Mucosa of stomach (tissue), 1 donor: ENCODE results near the gene HACE1.
"Not testable (repeated sequence)": the region's sequence is repeated elsewhere in the genome, so short reads cannot be mapped to it uniquely, and the experiment has no call there.

Experiments
- H3K27me3 ChIP-seq: one replicate; pipeline ENCODE4 v1.7.0; 2013; ENCODE audit warnings: mild to moderate bottlenecking, low read length; ENCODE audit not compliant: control insufficient read depth, insufficient read depth
- H3K36me3 ChIP-seq: one replicate; pipeline ENCODE4 v1.7.0; 2013; ENCODE audit warnings: low read length; ENCODE audit not compliant: control insufficient read depth, insufficient read depth
- H3K4me1 ChIP-seq: one replicate; pipeline ENCODE4 v1.7.0; 2013; ENCODE audit warnings: mild to moderate bottlenecking, low read length; ENCODE audit not compliant: control insufficient read depth, insufficient read depth
- H3K4me3 ChIP-seq: one replicate; pipeline ENCODE4 v1.7.0; 2013; ENCODE audit warnings: low read length
- H3K9ac ChIP-seq: one replicate; pipeline ENCODE4 v1.7.0; 2013; ENCODE audit warnings: mild to moderate bottlenecking, low read length, moderate library complexity
- H3K9me3 ChIP-seq: one replicate; pipeline ENCODE4 v1.7.0; 2013; ENCODE audit warnings: mild to moderate bottlenecking, low read length, moderate library complexity; ENCODE audit not compliant: control insufficient read depth
- donor health status: Pancreatic carcinoma.

The HACE1 gene

DNA sequence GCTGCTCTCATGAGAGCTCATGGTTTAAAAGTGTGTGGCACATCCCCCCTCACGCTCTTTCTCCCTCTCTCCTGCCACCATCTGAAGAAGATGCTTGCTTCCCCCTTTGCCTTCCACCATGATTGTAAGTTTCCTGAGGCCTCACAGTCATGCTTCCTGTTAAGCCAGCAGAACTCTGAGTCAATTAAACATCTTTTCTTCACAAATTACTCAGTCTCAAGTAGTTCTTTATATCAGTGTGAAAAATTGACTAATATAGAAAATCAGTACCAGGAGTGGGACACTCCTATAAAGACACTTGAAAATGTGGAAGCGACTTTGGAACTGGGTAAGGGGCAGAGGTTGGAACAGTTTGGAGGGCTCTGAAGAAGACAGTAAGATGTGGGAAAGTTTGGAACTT is 45.0 kb downstream of the HACE1 start:
- Histone ChIP-seq H3K36me3 (no peaks in the 10 kb centered on the region), H3K9me3 (no peaks in the 10 kb centered on the region), H3K4me1 (no peaks in the 10 kb centered on the region), H3K9ac (no peak overlapping the region), H3K27me3 (no peaks in the 10 kb centered on the region), H3K4me3 (no peak overlapping the region)

DNA sequence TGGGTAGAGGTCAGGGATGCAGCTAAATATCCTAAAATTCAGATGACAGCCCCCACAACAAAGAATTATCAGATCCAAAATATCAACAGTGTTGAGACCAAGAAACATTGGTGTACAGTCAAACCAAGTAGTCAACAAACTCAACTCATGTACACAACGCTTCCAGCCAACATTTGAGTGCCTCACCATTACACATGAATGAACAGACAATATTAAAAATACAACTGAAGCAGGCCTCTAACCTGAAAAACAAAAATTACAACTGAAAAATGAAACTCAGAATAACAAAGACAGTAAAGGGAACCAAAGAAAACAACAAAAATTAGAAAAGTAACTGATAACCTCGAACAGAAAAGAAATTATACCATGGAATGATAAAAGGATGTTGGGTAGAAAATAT is 46.2 kb downstream of the HACE1 start:
- Histone ChIP-seq H3K4me1 (no peaks in the 10 kb centered on the region), H3K9me3 (no peaks in the 10 kb centered on the region), H3K27me3 (no peaks in the 10 kb centered on the region), H3K9ac (no peak overlapping the region), H3K36me3 (no peaks in the 10 kb centered on the region), H3K4me3 (no peak overlapping the region)

DNA sequence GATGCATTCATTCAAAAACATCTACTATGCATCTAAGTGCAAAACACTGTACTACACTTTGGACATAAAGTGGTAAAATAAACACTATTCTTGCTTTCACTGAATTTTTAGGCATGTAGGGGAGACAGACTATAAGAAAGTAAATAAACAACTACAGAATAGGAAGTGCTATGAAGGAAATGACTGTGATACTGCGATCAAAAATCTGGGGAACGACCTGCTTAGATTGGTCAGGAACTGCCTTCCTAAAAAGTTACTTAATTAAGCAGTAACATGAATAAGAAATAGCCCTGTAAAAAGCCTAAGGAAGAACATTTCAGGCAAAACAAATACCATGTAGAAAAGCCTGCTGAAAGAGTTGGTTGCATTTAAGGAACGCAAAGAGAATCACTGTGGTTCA is 50.6 kb downstream of the HACE1 start:
- no peaks in the 10 kb centered on the region for H3K9me3 ChIP-seq

DNA sequence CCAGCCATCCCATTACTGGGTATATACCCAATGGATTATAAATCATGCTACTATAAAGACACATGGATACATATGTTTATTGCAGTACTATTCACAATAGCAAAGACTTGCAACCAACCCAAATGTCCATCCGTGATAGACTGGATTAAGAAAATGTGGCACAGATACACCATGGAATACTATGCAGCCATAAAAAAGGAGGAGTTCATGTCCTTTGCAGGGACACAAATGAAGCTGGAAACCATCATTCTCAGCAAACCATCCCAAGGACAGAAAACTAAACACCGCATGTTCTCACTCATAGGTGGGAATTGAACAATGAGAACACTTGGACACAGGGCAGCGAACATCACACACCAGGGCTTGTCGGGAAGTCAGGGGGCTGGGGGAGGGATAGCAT is 54.4 kb downstream of the HACE1 start:
- not testable (repeated sequence) for H3K27me3 ChIP-seq, H3K9ac ChIP-seq, H3K9me3 ChIP-seq

More for the DNA sequence above, 50.6 kb downstream of the HACE1 start:
- Histone ChIP-seq H3K27me3 (no peaks in the 10 kb centered on the region), H3K36me3 (no peaks in the 10 kb centered on the region), H3K4me3 (no peak overlapping the region), H3K9ac (no peak overlapping the region), H3K4me1 (no peaks in the 10 kb centered on the region)

DNA sequence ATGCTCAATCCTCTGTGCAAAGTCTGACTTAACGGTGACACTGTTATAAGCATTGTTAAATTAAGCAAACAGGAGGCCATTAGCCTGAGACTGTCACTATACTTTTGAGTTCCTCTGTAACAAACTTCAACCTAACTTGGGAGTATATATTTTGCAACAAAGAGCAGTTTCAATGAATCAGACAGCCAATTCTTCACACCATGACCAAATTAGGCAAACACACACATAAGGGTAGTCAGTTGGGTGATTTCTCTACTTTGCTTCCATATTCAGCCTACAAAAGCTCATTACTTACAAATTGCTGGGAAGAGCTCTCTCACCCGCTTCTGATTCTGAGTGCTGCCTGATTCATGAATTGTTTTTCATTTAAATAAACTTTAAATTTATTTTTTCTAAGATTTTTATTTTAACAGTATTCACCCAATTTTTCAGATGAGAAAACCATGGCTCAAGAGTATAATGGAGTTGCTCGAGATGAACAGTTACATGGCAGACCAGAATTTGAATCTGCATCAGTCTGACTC is 60.5 kb downstream of the HACE1 start:
- H3K9me3 ChIP-seq, result no peaks in the 10 kb centered on the region
- H3K9ac ChIP-seq, result no peak overlapping the region
- H3K27me3 ChIP-seq, result no peaks in the 10 kb centered on the region
- no peak overlapping the region for H3K4me3 ChIP-seq
- H3K4me1 ChIP-seq, result no peaks in the 10 kb centered on the region
- H3K36me3 ChIP-seq, result no peaks in the 10 kb centered on the region

More for the DNA sequence above, 54.4 kb downstream of the HACE1 start:
- not testable (repeated sequence) for H3K4me1 ChIP-seq, H3K4me3 ChIP-seq, H3K36me3 ChIP-seq

DNA sequence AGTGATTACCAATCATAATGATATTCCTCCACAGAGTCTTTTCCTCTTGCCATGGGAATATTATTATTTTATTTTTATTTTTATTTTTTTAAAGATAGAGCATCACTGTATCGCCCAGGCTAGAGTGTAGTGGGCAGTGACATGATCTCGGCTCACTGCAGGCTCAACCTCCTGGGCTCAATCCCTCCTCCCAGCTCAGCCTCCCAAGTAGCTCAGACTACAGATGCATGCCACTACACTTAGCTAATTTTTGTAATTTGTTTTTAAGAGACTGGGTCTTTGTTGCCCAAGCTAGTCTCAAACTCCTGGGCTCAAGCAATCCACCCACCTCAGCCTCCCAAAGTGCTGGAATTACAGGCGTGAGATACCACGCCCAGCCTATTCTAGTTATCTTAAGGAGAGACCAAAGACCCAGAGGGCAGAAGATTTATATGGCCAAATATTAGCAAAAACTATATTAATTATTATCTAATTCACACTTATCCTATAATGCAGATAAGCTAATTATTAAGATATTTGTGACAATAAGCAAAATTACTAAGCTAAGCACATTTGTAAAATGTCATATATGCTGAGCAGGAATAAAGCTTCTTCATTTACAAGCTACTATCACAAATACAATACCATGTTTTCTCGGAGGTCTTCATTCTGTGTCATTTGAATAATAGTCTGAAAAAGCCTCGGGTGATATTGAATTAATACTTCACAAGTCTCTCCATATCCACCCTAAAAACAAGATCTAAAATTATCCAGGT is 63.5 kb downstream of the HACE1 start:
- no peak overlapping the region for H3K9ac ChIP-seq
- H3K9me3 ChIP-seq, result no peaks in the 10 kb centered on the region
- no peaks in the 10 kb centered on the region for H3K36me3 ChIP-seq
- H3K4me3 ChIP-seq, result no peak overlapping the region
- H3K27me3 ChIP-seq, result no peaks in the 10 kb centered on the region
- no peaks in the 10 kb centered on the region for H3K4me1 ChIP-seq

DNA sequence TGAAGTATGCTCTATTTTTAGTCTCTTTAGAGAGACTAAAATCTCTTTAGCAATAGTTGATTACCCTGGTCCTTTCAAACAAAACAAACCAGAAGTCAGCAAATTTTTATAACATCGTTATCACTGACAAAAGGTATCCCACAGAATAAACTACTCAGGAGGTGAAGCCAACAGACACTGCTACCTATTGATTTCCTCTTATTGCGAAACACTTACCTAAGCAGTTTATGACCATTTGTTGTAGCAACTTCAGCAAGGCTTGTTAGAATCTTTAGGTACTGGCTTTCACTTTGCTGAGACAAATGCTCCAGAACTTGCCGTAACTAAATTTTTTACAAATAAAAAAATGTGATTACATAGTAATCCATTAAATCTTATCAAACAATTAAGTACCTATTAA is 64.4 kb downstream of the HACE1 start:
- Histone ChIP-seq H3K4me1 (peaks cover 2% of the 10 kb centered on the region), H3K9me3 (no peaks in the 10 kb centered on the region), H3K27me3 (no peaks in the 10 kb centered on the region), H3K4me3 (no peak overlapping the region), H3K36me3 (no peaks in the 10 kb centered on the region), H3K9ac (no peak overlapping the region)

DNA sequence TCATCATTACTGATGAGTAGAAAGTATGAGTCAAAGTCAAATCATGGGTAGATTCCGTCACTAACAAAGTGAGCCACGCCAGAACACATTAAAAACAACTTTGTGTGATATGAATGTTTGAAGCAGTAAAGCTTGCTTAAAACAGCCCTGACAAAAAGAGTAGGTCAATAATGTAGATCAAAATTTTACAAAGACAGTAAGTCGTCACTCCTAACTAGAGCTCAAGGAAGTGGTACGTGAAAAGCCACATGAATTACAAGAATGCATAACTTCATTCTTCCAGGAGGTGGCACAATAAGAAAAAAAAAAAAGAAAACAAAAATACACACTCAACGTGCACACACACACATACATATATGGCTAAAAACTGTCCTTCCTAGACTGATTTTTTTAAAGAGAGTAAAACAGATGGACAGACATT is 69.9 kb downstream of the HACE1 start:
- no peaks in the 10 kb centered on the region for H3K27me3 ChIP-seq
- no peaks in the 10 kb centered on the region for H3K9me3 ChIP-seq
- H3K9ac ChIP-seq, result no peak overlapping the region
- H3K36me3 ChIP-seq, result no peaks in the 10 kb centered on the region
- no peak overlapping the region for H3K4me3 ChIP-seq
- H3K4me1 ChIP-seq, result peaks cover 7% of the 10 kb centered on the region

DNA sequence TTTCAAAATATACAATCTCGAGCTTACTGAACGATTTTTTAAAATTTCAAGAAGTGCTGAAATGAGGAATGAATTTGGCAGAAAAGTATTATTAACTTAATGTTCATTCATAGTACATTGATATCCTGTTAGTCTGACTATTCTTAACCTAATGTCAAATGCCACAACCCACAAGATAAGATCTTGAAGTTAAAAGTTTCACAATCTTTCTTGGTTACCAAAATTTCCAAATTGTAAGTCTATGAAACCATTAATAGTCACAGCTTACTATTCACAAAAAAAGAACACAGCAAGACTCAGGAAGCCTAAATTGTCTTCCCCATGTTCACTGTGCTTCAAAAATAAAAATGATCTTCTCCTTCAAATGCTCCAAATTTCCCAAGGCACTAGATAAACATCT is 71.3 kb downstream of the HACE1 start:
- H3K36me3 ChIP-seq, result no peaks in the 10 kb centered on the region

DNA sequence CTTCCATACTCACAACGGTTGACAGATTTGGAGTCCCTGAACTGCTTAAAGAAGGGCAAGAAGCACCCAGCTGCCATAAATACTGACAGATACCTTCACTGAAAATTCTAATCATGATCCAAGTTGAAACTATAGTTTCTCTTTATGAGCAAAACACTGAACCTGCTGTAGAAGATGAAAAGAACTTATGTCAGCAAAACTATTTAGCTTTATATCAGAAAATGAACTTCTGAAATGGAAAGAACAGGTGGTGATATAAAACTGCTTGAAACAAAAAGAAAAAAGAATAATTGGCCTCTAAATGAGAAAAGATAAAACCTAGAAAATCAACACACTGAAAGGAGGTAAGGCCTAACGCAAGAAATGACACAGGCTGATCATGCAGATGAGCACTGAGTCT is 72.4 kb downstream of the HACE1 start:
- Histone ChIP-seq H3K36me3 (no peaks in the 10 kb centered on the region), H3K4me3 (no peak overlapping the region), H3K27me3 (no peaks in the 10 kb centered on the region), H3K9me3 (no peaks in the 10 kb centered on the region), H3K4me1 (peaks cover 7% of the 10 kb centered on the region), H3K9ac (no peak overlapping the region)

More for the DNA sequence above, 71.3 kb downstream of the HACE1 start:
- Histone ChIP-seq H3K4me1 (peaks cover 7% of the 10 kb centered on the region), H3K27me3 (no peaks in the 10 kb centered on the region), H3K4me3 (no peak overlapping the region), H3K9ac (no peak overlapping the region), H3K9me3 (no peaks in the 10 kb centered on the region)

DNA sequence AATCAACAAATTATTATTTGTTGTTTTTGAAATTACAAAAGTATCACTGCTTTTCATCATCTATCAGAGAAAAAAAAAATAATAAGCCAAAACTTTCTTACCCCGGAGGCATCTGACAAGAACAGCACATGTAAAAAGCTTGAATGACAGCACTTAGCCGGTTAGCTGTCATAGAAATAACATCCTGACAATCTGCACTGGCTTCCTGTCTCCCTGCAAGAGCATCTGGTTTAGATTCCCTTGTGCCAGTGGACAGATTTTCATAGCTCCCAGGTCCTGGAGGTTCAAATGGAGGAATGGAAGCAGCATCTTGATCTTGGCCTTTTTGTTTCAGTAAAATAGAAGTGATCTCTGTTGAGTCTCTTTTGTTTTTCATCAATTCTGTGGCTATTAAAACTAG is 74.8 kb downstream of the HACE1 start:
- Histone ChIP-seq H3K9me3 (no peaks in the 10 kb centered on the region), H3K4me1 (peaks cover under 1% of the 10 kb centered on the region), H3K9ac (no peak overlapping the region), H3K4me3 (no peak overlapping the region), H3K36me3 (no peaks in the 10 kb centered on the region), H3K27me3 (no peaks in the 10 kb centered on the region)

DNA sequence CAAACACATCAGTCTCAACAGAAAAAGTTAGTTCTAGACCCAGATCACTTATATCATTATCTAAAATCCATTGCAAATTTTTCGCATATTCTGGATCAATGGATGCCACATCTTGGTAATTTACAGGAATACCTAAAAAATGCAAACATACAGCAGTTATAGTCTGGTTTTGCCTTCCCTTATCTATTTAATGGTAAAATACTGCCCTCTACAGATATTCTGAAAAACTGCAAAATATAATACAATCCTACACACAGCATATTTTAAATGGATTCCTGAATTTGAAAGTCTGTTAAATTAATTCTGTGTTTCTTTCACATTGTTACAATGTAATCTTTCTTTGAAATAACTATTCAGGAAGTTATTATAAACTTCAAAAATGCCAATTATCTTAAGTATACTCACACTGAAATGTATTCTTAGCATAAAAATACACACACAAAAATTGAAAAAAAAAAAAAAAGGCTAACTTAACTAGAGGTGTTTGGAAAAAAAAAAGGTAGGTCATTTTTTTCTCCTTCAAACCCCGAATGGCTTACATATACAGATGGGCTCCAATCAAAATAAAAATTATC is 88.4 kb downstream of the HACE1 start:
- Histone ChIP-seq H3K4me3 (no peak overlapping the region), H3K9ac (no peak overlapping the region), H3K4me1 (no peaks in the 10 kb centered on the region), H3K27me3 (no peaks in the 10 kb centered on the region), H3K36me3 (no peaks in the 10 kb centered on the region), H3K9me3 (no peaks in the 10 kb centered on the region)
